Left lobe of liver (tissue), 2 donors: ENCODE results near the gene RPAP3. TPM values are rescaled to one million over a fixed set of nuclear protein-coding genes. Genes with fewer than 3 reads are reported as not detected.

ENCODE experiments used
- ATAC-seq: fragments of 200-7000 bp; cut with Tn5 transposase; one replicate; pipeline ENCODE4 v1.9.1; 2020; ENCODE audit warnings: mild to moderate bottlenecking, moderate library complexity
- DNase-seq: peaks from one replicate; pipeline ENCODE4 v3.0.0-alpha.2; 2020; ENCODE audit warnings: low spot score
- total RNA-seq: library from RNA; stranded (reverse); gene quantifications from one replicate; pipeline ENCODE4 v1.2.1, GENCODE V29; 2021
- donor health status: DM: no; HTN: no; CAD: no; lungs with moderate emphysema.
- donor health status: DM: no; HTN: yes; CAD: no.

The RPAP3 gene
- total RNA-seq, 1 donor from 2014 or later, result 5.8 TPM

- peak; percentile 64 for DNase-seq
- ATAC-seq, result peak; percentile 85
Observed at GRCh38 chr12:47744005-47744651, 38.3 kb upstream of the RPAP3 start.

GRCh38 chr12:47743311-47743860 is 37.6 kb upstream of the RPAP3 start:
- ATAC-seq, result no peak

GRCh38 chr12:47742253-47742825 is 36.5 kb upstream of the RPAP3 start:
- ATAC-seq (peak; percentile 42), DNase-seq (peak; percentile 61)

More at GRCh38 chr12:47743311-47743860, 37.6 kb upstream of the RPAP3 start:
- DNase-seq, result no peak

GRCh38 chr12:47741340-47741703 is 35.5 kb upstream of the RPAP3 start:
- ATAC-seq (no peak), DNase-seq (no peak)

- no peak for ATAC-seq
- no peak for DNase-seq
Observed at GRCh38 chr12:47740606-47741339, 34.9 kb upstream of the RPAP3 start.

- DNase-seq (no peak), ATAC-seq (no peak)
Observed at GRCh38 chr12:47739979-47740378, 34.1 kb upstream of the RPAP3 start.

GRCh38 chr12:47739297-47739696 is 33.5 kb upstream of the RPAP3 start:
- ATAC-seq, result no peak
- no peak for DNase-seq

GRCh38 chr12:47737936-47738594 is 32.2 kb upstream of the RPAP3 start:
- no peak for DNase-seq
- no peak for ATAC-seq

GRCh38 chr12:47736877-47737676 is 31.2 kb upstream of the RPAP3 start:
- ATAC-seq, result peak; percentile 90
- DNase-seq, result peak; percentile 91

- ATAC-seq (no peak), DNase-seq (no peak)
Observed at GRCh38 chr12:47736216-47736615, 30.4 kb upstream of the RPAP3 start.

- ATAC-seq (no peak), DNase-seq (no peak)
Observed at GRCh38 chr12:47735649-47736048, 29.8 kb upstream of the RPAP3 start.

GRCh38 chr12:47734725-47735480 is 29.1 kb upstream of the RPAP3 start:
- DNase-seq (no peak), ATAC-seq (no peak)

- ATAC-seq, result no peak
- no peak for DNase-seq
Observed at GRCh38 chr12:47733142-47733541, 27.3 kb upstream of the RPAP3 start.

GRCh38 chr12:47732504-47732903 is 26.7 kb upstream of the RPAP3 start:
- DNase-seq, result no peak
- ATAC-seq, result no peak

- DNase-seq (no peak), ATAC-seq (no peak)
Observed at GRCh38 chr12:47731723-47732122, 25.9 kb upstream of the RPAP3 start.

- peak; percentile 60 for ATAC-seq
- DNase-seq, result no peak
Observed at GRCh38 chr12:47730341-47730744, 24.5 kb upstream of the RPAP3 start.

GRCh38 chr12:47729233-47729632 is 23.4 kb upstream of the RPAP3 start:
- no peak for DNase-seq
- ATAC-seq, result peak; percentile 63

GRCh38 chr12:47725893-47726292 is 20.1 kb upstream of the RPAP3 start:
- DNase-seq, result no peak

GRCh38 chr12:47725091-47725772 is 19.4 kb upstream of the RPAP3 start, which contains the start of gene ENDOU:
Gene ENDOU, minus strand, starts transcription at chr12:47725490. Its CDS starts 77 bp downstream, at chr12:47725413.
- ATAC-seq (no peak), DNase-seq (no peak)

More at GRCh38 chr12:47725893-47726292, 20.1 kb upstream of the RPAP3 start:
- no peak for ATAC-seq
